Measurements from ENCODE around the gene SRCIN1.

The SRCIN1 gene

DNA sequence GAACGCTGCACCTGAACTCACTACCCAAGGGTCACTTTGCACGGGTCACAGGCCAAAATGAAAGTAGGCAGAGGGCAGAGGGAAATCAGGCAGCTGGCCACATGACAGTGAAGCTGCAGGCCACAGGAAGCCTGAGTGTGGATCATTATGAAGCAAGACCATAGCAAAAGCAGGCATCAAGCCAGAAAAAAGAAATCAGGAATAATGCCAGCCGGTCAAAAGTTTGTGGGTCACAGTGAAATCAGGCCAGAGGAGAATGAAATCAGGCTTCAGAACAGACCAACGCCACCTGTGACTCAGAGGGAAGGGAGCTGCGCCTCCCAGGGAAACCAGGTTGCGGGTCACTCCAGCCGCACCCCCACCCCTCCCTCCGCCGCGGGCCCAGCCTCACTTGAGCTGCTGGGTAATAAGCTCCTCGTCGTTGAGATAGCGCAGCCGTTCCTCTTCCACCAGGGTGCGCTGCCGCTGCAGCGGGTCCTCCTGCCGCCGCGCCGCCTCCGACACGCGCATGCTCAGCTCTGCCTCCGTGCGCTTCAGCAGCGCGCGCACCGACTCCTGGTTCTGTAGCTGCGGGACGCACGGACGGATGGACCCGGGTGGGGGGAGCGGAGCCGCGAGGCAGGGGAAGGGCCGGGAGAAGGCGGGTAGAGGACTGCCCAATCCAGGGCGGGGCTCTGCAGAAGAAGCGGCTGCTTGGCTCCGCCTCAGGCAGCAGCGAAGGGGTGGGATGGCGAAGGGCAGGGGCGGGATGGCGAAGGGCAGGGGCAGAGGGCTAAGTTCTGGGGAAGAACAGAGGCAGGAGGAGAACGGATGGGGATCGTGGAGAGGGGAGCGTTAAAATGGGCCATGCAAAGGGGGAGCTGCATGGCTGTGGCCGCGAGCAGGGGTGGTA is 47.7 kb downstream of the SRCIN1 start:
- H3K36me3 ChIP-seq (ENCODE audit: control insufficient read depth, insufficient read depth, low read length): no peaks in the 10 kb centered on the region

DNA sequence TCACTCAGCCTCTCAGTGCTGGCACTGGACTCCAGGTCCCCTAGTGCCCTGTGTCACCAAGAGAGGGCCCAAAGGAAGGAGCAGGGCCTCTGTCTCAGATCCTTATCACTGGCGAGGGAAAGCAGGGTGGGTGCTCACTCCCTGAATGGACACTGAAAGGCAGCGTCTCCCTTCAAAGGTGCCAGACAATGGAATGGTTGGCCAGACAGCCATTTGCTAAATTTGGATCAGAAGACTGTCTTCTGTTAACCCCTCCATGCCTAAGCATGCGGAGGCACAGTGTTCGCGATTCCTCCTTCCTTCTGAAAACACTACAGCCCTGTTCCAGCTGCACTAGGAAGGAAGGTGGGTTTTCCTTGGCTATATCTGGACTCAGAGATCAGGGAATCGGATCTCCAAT is 48.4 kb downstream of the SRCIN1 start:
- Histone ChIP-seq H3K27ac (ENCODE audit: insufficient read depth, low read depth, low read length, poor library complexity, severe bottlenecking) (no peak overlapping the region), H3K4me3 (ENCODE audit: insufficient read depth, low read depth, low read length) (no peak overlapping the region)
- 88 to 94% methylated on average over 6 of the region's 6 CpGs for WGBS, 2 experiments

More for the DNA sequence above, 47.7 kb downstream of the SRCIN1 start:
- Histone ChIP-seq H3K9me3 (ENCODE audit: control insufficient read depth, low read length) (no peaks in the 10 kb centered on the region), H3K4me1 (ENCODE audit: control insufficient read depth, insufficient read depth, low read length) (peaks cover 33% of the 10 kb centered on the region), H3K27me3 (ENCODE audit: control insufficient read depth, insufficient read depth, low read length, poor library complexity, severe bottlenecking) (peaks cover 49% of the 10 kb centered on the region), H3K4me3 (ENCODE audit: insufficient read depth, low read depth, low read length) (peak overlapping the region; percentile 34), H3K27ac (ENCODE audit: insufficient read depth, low read depth, low read length, poor library complexity, severe bottlenecking) (no peak overlapping the region)
- 6% methylated on average over 52 of the region's 52 CpGs for WGBS, 2 experiments

DNA sequence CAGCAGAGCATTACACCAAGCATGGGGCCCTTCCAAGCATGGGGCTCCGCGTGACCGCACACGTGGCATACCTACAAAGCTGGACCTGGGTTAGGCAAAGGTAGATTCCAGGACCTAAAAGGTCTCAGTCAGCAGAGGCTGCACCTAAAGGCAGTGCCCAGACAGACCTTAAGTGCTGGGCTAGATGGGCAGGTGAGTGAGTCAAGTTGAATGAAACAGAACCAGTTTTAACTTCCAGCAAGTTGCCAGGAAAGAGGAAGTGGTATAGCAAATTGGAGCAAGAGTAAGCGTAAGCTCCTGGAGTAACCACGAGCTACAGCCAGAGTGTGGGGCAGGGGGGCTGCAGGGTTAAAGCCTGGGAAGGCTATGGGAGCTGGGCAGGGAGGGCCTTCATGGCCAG is 49.5 kb downstream of the SRCIN1 start:
- WGBS, 2 experiments: 95 to 96% methylated on average over 6 of the region's 6 CpGs
- Histone ChIP-seq H3K9me3 (ENCODE audit: control insufficient read depth, low read length) (no peaks in the 10 kb centered on the region), H3K27me3 (ENCODE audit: control insufficient read depth, insufficient read depth, low read length, poor library complexity, severe bottlenecking) (peaks cover 31% of the 10 kb centered on the region)

More for the DNA sequence above, 48.4 kb downstream of the SRCIN1 start:
- H3K9me3 ChIP-seq (ENCODE audit: control insufficient read depth, low read length): no peaks in the 10 kb centered on the region
- peaks cover 26% of the 10 kb centered on the region for H3K4me1 ChIP-seq (ENCODE audit: control insufficient read depth, insufficient read depth, low read length)
- peaks cover 3% of the 10 kb centered on the region for H3K36me3 ChIP-seq (ENCODE audit: control insufficient read depth, insufficient read depth, low read length)
- H3K27me3 ChIP-seq (ENCODE audit: control insufficient read depth, insufficient read depth, low read length, poor library complexity, severe bottlenecking): peaks cover 42% of the 10 kb centered on the region

DNA sequence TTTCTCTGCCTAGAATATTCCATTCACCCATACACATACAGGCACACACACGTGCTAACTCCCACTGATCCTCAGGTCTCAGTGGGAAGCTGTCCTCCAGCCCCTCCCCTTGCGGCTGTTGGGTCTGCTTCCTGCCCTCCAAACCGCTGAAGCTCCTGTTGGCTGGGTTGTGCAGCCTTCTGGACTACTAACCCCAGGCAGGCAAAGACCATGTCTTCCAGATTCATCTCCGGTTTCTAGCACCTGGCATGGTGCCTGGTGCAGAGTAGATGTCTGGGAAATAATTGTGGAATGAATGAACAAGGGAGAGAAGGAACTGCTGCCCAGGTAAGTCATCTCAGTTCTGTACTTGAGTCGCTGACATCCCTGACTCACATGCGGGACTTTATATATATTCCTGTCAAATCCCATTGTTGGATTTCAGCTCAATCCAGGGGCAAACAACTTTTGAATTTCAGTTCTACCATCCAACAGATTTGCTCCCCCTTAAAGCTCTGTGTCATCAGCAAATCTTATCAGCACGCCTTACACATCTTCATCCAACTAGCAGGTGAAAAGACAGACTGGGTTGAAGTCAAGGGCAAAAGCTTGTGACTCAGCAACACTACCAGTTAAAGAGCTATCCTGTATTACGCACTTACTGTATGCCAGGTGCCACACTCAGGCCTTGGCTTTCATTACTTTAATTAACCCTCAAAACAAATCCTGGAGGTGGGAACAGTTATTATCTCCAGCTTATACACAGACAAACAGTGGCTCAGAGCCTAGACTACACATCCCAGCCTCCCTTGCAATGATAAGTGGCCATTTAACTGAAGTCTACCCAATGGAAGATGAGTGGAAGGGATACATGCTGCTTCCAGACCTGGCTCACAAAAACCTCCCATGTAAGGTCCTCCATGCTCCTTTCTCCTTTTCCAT is 51.1 kb downstream of the SRCIN1 start:
- Histone ChIP-seq H3K4me1 (ENCODE audit: control insufficient read depth, insufficient read depth, low read length) (peaks cover 14% of the 10 kb centered on the region), H3K27me3 (ENCODE audit: control insufficient read depth, insufficient read depth, low read length, poor library complexity, severe bottlenecking) (peaks cover 15% of the 10 kb centered on the region), H3K4me3 (ENCODE audit: insufficient read depth, low read depth, low read length) (no peak overlapping the region), H3K36me3 (ENCODE audit: control insufficient read depth, insufficient read depth, low read length) (peaks cover 12% of the 10 kb centered on the region), H3K9me3 (ENCODE audit: control insufficient read depth, low read length) (no peaks in the 10 kb centered on the region), H3K27ac (ENCODE audit: insufficient read depth, low read depth, low read length, poor library complexity, severe bottlenecking) (no peak overlapping the region)
- 86 to 88% methylated on average over 8 of the region's 8 CpGs for WGBS, 2 experiments

More for the DNA sequence above, 49.5 kb downstream of the SRCIN1 start:
- no peak overlapping the region for H3K4me3 ChIP-seq (ENCODE audit: insufficient read depth, low read depth, low read length)
- H3K36me3 ChIP-seq (ENCODE audit: control insufficient read depth, insufficient read depth, low read length): peaks cover 12% of the 10 kb centered on the region
- peaks cover 25% of the 10 kb centered on the region for H3K4me1 ChIP-seq (ENCODE audit: control insufficient read depth, insufficient read depth, low read length)
- H3K27ac ChIP-seq (ENCODE audit: insufficient read depth, low read depth, low read length, poor library complexity, severe bottlenecking): no peak overlapping the region

DNA sequence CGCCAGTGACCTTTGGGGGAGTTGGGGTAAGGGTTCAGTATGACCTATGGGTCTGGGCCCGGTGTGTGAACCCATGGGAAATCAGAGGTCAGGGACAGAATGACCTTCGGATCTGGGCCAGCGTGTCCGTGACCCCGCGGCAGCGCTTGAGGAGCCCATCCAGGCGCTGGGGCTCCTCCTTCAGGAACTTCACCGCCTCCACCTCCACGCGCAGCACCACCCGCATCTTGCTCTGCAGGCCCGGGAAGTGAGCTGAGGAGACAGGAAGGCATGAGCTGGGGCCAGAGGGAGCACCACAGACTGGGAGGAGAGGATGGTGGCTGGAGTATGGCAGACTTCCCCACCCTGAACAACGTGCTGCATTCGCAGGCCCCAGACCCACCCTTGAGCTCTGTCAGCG is 53.4 kb downstream of the SRCIN1 start:
- 95 to 96% methylated on average over 17 of the region's 17 CpGs for WGBS, 2 experiments
- no peak overlapping the region for H3K4me3 ChIP-seq (ENCODE audit: insufficient read depth, low read depth, low read length)
- no peaks in the 10 kb centered on the region for H3K4me1 ChIP-seq (ENCODE audit: control insufficient read depth, insufficient read depth, low read length)
- H3K27ac ChIP-seq (ENCODE audit: insufficient read depth, low read depth, low read length, poor library complexity, severe bottlenecking): no peak overlapping the region
- H3K27me3 ChIP-seq (ENCODE audit: control insufficient read depth, insufficient read depth, low read length, poor library complexity, severe bottlenecking): no peaks in the 10 kb centered on the region
- peaks cover 12% of the 10 kb centered on the region for H3K36me3 ChIP-seq (ENCODE audit: control insufficient read depth, insufficient read depth, low read length)
- no peaks in the 10 kb centered on the region for H3K9me3 ChIP-seq (ENCODE audit: control insufficient read depth, low read length)

DNA sequence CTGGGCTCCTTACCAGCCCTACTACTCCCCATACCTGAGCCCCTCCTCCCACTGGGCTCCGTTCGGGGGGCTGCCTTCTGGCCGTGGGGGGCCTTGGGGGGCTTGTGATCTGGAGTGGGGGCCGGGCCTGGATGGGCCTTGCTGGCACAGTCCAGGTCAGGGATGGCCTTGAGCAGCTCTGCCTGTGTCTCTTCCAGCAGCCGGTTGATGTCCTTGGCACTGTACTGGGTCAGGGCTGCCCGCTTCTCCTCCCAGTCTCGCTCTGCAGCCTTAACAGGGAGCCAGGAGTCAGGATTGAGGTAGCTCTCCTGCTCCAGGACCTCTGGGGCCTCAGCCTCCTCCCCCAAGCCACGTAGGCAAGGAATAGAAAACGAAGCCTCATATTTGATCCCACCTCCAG is 54.6 kb downstream of the SRCIN1 start:
- Histone ChIP-seq H3K9me3 (ENCODE audit: control insufficient read depth, low read length) (no peaks in the 10 kb centered on the region), H3K27me3 (ENCODE audit: control insufficient read depth, insufficient read depth, low read length, poor library complexity, severe bottlenecking) (no peaks in the 10 kb centered on the region), H3K4me1 (ENCODE audit: control insufficient read depth, insufficient read depth, low read length) (no peaks in the 10 kb centered on the region), H3K36me3 (ENCODE audit: control insufficient read depth, insufficient read depth, low read length) (peaks cover 12% of the 10 kb centered on the region), H3K4me3 (ENCODE audit: insufficient read depth, low read depth, low read length) (no peak overlapping the region), H3K27ac (ENCODE audit: insufficient read depth, low read depth, low read length, poor library complexity, severe bottlenecking) (no peak overlapping the region)
- 91 to 94% methylated on average over 9 of the region's 9 CpGs for WGBS, 2 experiments

DNA sequence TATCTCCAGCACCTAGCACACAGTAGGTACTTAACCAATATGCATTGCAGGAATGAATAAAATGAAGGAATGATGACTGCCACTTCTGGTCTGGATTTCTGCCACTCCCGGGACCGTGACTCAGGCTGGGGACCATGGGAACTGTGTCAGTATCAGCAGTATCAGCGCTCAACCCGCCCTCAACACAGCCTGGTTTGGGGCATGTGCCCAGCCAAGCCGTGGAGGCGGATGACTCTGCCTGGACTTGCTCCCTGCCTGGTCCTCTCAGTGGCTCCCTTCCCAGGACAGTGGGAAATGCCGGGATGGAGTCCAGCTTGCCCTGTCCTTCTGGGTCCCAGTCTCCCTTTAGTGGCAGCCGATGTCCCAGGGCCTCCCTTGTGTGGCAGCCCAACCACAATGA is 55.1 kb downstream of the SRCIN1 start:
- Histone ChIP-seq H3K27me3 (ENCODE audit: control insufficient read depth, insufficient read depth, low read length, poor library complexity, severe bottlenecking) (no peaks in the 10 kb centered on the region), H3K9me3 (ENCODE audit: control insufficient read depth, low read length) (no peaks in the 10 kb centered on the region), H3K4me1 (ENCODE audit: control insufficient read depth, insufficient read depth, low read length) (no peaks in the 10 kb centered on the region), H3K4me3 (ENCODE audit: insufficient read depth, low read depth, low read length) (no peak overlapping the region), H3K36me3 (ENCODE audit: control insufficient read depth, insufficient read depth, low read length) (peaks cover 12% of the 10 kb centered on the region), H3K27ac (ENCODE audit: insufficient read depth, low read depth, low read length, poor library complexity, severe bottlenecking) (no peak overlapping the region)
- 91 to 93% methylated on average over 8 of the region's 8 CpGs for WGBS, 2 experiments

DNA sequence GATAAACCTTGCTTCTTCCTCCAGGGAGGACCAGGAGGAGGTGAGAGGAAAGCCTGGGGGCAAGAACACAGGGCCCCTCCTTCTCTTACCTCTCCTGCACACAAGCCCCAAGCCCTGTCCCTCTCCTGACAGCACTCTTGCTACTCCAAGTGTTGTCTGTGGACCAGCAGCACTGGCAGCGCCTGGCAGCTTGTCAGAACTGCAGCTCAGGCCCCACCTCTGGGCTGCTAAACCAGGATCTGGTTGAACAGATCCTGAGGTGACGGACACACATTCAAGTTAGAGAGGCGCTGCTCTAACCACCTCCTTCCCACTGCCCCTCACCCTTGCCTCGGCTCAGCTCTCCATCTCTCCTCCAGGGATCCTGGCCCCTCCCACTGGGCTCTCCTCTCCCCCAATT is 56.5 kb downstream of the SRCIN1 start:
- 86 to 87% methylated on average over 4 of the region's 4 CpGs for WGBS, 2 experiments
- H3K4me1 ChIP-seq (ENCODE audit: control insufficient read depth, insufficient read depth, low read length): no peaks in the 10 kb centered on the region
- no peak overlapping the region for H3K4me3 ChIP-seq (ENCODE audit: insufficient read depth, low read depth, low read length)
- H3K36me3 ChIP-seq (ENCODE audit: control insufficient read depth, insufficient read depth, low read length): peaks cover 12% of the 10 kb centered on the region
- H3K9me3 ChIP-seq (ENCODE audit: control insufficient read depth, low read length): no peaks in the 10 kb centered on the region
- no peak overlapping the region for H3K27ac ChIP-seq (ENCODE audit: insufficient read depth, low read depth, low read length, poor library complexity, severe bottlenecking)
- no peaks in the 10 kb centered on the region for H3K27me3 ChIP-seq (ENCODE audit: control insufficient read depth, insufficient read depth, low read length, poor library complexity, severe bottlenecking)

DNA sequence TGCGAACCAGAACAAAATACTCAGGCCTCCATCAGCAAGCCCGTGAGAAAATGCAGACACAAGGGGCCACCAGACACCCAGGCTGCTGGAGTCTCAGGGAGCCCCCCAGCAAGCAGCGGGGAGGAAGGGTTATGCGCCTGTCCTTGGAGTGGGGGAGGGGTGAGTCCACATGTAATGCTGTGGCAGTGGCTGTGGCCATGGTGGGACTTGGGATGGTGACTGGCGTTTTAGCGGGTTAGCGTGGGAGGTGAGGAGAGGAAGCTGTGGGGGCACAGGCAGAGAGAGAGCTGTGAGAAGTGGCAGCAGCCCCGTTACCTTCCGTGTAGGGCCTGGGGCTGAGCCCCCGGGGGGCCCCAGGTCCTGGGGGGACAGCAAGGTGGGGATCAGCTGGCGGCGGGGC is 58.3 kb downstream of the SRCIN1 start:
- Histone ChIP-seq H3K36me3 (ENCODE audit: control insufficient read depth, insufficient read depth, low read length) (peaks cover 10% of the 10 kb centered on the region), H3K4me3 (ENCODE audit: insufficient read depth, low read depth, low read length) (no peak overlapping the region), H3K27me3 (ENCODE audit: control insufficient read depth, insufficient read depth, low read length, poor library complexity, severe bottlenecking) (no peaks in the 10 kb centered on the region), H3K27ac (ENCODE audit: insufficient read depth, low read depth, low read length, poor library complexity, severe bottlenecking) (no peak overlapping the region), H3K9me3 (ENCODE audit: control insufficient read depth, low read length) (no peaks in the 10 kb centered on the region), H3K4me1 (ENCODE audit: control insufficient read depth, insufficient read depth, low read length) (no peaks in the 10 kb centered on the region)
- 94 to 95% methylated on average over 12 of the region's 12 CpGs for WGBS, 2 experiments

DNA sequence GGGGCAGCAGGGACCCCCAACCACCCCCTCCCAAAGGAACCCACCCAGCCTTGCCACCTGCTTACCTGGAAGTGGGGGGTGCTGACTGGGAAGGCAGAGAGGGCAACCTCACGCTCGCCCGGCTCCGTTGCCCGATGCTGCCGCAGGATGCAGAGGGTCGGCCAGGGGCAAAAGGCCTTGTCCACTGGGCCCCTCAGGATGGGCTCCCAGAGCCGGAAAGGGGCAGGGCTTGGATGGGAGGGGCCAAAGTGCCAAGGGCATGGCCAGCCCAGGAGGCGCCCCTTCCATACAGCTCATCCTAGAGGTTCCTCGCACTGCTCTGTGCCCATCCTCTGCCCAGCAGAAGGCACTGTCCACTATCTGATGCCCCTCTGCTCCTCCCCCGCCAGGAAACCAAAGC is 59.4 kb downstream of the SRCIN1 start:
- Histone ChIP-seq H3K27ac (ENCODE audit: insufficient read depth, low read depth, low read length, poor library complexity, severe bottlenecking) (no peak overlapping the region), H3K4me1 (ENCODE audit: control insufficient read depth, insufficient read depth, low read length) (no peaks in the 10 kb centered on the region), H3K9me3 (ENCODE audit: control insufficient read depth, low read length) (no peaks in the 10 kb centered on the region), H3K27me3 (ENCODE audit: control insufficient read depth, insufficient read depth, low read length, poor library complexity, severe bottlenecking) (no peaks in the 10 kb centered on the region), H3K4me3 (ENCODE audit: insufficient read depth, low read depth, low read length) (no peak overlapping the region), H3K36me3 (ENCODE audit: control insufficient read depth, insufficient read depth, low read length) (no peaks in the 10 kb centered on the region)
- 96 to 97% methylated on average over 11 of the region's 11 CpGs for WGBS, 2 experiments
